GM20000 (cell line): ENCODE data around the gene SUMO3.

Experiments used
- DNase-seq: peaks from one replicate; pipeline ENCODE4 v3.0.0; 2012; ENCODE audit warnings: low spot score
- TF ChIP-seq, protein P1 (sequence below): IDR thresholded peaks from 2 replicates; pipeline ENCODE4 v1.5.1; 2012; ENCODE audit warnings: mild to moderate bottlenecking, control low read depth; ENCODE audit errors: extremely low read depth, missing control alignments

Gene SUMO3

GRCh38 chr21:44771896-44772525 lies 45.9 kb downstream of the SUMO3 start:
- DNase-seq: no peak
- TF ChIP-seq, protein P1, sequence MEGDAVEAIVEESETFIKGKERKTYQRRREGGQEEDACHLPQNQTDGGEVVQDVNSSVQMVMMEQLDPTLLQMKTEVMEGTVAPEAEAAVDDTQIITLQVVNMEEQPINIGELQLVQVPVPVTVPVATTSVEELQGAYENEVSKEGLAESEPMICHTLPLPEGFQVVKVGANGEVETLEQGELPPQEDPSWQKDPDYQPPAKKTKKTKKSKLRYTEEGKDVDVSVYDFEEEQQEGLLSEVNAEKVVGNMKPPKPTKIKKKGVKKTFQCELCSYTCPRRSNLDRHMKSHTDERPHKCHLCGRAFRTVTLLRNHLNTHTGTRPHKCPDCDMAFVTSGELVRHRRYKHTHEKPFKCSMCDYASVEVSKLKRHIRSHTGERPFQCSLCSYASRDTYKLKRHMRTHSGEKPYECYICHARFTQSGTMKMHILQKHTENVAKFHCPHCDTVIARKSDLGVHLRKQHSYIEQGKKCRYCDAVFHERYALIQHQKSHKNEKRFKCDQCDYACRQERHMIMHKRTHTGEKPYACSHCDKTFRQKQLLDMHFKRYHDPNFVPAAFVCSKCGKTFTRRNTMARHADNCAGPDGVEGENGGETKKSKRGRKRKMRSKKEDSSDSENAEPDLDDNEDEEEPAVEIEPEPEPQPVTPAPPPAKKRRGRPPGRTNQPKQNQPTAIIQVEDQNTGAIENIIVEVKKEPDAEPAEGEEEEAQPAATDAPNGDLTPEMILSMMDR: no peak

- TF ChIP-seq, protein P1: no peak
- no peak for DNase-seq
These were observed 49.7 kb downstream of the SUMO3 start for GRCh38 chr21:44767834-44768831.

DNA sequence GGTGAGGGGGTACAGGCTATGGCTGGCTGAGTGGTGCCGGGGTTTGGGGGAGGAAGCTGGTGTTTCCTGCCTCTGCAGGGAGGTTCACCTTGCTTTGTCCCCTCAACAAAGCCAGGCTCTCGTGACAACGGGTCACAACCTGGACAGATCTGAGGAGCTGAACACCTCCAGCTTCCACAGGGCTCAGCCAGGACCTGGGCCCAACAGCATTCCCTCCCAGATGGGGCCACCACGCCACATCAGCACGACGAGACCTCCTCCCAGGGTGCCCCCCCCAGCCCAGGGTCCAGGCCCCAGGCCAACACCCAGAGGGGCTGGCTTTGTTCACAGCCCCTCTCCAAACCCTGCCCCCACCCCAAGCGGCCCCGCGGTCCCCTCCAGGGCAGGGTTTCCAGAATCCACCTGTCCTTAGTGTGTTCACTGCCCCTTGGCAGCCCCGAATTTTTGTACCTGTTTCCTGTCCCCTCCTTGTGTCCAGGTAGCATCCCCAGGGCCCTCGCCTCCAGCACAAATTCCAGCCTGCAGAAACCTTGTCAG lies 51.0 kb downstream of the SUMO3 start:
- DNase-seq: no peak
- TF ChIP-seq, protein P1: no peak

DNA sequence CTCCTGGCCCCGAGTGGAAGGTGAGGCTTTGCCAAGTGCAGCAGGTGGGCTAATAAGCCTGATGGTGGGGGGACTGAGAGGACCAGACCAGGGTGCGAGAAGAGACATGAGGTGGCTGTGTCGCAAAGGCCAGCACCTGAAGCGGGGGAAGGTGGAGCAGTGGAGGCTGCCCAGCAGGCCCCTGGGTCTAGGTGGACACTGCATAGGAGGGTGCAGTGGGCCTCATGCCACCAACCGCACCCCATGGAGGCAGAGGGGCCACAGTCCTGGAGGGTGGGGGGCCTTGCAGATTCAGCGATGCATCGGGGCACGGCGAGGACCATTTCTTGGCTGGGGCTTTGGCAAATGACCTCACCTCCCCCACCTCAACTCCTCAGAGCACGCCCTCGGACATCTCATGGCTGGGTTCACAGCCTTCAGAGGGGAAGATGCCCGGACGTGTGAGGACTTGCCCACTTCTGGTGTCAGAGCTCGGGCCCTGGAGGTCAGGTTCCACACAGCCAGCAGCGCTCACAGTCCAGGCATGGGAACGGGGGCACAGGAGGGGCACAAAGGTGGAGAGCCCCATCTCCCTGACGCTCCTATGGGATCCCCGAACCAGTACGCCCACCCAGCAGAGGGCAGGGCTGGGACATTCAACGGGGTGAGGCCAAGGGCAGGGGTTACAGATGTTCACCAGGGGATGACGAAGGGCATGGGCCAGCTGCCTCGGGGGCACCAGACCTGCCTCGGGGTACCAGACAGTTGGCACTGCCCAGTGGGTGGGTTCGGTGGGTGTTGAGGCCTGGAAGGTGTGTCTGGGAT lies 51.6 kb downstream of the SUMO3 start:
- DNase-seq: no peak
- TF ChIP-seq, protein P1: no peak

DNA sequence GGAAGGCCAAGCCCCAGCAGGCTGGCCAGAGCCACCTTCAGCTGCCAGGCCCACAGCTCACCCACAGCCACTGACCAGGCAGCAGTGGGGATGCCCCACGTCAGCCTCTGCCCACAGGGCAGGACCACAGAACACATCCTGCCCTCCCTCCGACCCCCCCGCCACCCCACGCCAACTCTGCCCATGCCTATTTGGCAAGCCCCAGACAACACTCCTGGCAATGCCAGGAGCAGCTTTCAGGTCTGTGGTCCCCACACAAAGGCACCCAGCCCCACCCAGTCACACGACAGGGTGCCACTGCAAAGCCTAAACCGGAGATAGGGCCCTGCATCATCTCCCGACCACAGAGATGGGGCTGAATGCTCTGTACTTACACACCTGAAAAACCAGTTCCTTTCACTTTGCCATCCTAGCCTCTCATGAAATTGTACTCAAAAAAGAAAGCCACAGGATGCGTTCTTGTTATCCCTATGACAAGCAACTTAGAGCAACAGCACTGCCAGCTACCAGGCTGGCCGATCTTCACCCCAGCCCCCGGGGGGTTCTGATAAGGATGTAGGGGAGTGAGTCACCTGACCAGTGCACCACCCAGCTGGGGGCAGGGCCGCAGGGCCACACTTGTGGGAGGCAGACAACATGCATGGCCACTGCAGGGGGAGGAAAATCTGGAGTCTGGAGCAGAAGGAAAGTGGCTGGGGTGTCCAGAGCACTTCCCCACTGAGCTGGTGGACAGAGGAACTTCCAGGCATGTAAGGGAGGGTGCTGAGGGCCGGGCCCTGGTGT lies 52.4 kb downstream of the SUMO3 start:
- TF ChIP-seq, protein P1: no peak
- no peak for DNase-seq

DNA sequence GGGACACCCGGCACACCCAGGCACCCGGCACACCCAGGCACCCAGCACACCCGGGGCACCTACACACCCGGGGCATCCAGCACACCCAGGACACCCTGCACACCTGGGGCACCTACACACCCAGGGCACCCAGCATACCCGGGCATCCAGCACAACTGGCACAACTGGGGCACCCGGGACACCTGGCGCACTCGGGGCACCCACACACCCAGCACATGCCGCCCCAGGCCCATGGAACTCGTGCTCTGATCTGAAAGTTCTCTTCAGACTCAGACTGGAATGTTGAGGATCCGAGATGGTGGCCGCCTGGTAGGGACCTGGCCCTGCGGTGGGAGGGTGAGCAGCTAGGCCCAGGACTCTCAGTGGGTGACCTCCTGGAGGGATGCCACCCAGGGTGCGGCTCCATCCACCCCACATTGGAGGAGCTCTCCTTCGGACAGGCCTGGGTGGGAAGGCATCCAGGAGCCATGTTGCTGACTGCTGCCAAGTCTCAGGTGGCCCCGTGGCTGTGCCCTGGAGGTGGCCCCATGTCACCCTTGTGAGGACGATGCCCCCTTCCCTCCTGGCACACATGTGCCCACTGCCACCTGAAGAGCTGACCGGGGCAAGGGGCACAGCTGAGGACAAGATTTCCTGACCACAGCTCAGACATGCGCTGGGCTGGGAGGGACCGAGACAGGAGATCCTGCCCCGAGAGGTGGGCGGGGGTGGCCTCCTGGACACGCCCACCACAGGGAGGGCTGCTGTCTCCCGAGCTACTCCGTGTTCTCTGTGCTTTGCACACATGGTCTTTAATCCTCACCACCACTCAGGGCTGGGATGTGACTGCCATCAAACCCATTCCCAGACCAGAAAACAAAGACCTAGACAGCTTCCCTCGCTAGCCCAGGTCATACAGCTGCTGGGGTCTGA lies 53.3 kb downstream of the SUMO3 start:
- TF ChIP-seq, protein P1: no peak

More for the DNA sequence above, 53.3 kb downstream of the SUMO3 start:
- DNase-seq: no peak
